ENCODE results near the gene LRP1. TPM values are rescaled to one million over a fixed set of nuclear protein-coding genes. Genes with fewer than 3 reads are reported as not detected.
A peak's percentile ranks its signal among the peaks of the same experiment; 100 is the strongest.
"Not testable (repeated sequence)": the region's sequence is repeated elsewhere in the genome, so short reads cannot be mapped to it uniquely, and the experiment has no call there.

LRP1 gene
- total RNA-seq, 1 donor from 2014 or later, result 370 TPM

- DNase-seq (ENCODE audit: low spot score) (peak; percentile 79), ATAC-seq (peak; percentile 54)
Measured at GRCh38 chr12:57110104-57111030, 17.9 kb upstream of the LRP1 start.

DNA sequence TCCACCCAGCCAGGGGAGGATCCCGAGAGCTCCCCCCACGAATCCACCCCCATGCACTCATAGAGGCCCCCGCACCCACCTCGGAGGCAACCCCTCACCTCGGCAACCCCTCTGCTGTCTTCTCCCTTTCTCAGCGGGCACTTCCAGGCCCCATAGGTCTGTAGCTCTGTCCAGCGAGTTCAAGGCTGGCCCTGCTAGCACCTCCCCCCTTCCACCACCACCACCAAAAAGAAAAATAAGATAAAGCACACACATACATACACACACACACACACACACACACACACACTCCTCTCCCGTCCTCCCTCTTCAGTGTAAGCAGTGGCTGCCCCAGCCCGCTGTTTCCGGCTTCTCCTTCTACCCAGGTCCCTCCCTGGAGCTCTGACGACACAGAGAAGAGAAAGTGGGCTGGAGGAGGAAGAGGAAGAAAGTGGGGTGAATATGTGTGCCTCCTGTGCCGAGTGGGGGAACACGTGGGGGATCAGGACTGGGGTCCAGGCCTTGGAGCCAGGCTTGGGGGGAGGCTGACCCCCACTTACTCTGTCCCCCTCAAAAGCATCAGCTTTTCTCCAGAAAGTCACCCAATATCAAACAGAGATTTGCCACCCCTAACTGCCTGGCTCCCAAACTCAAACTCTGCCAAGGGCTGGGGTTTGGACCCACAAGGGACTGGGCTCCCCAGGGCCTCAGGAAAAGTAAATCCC lies 17.1 kb upstream of the LRP1 start, which contains the start of gene STAT6:
TSS of gene STAT6 (minus strand) at position 332 of the 704 bp plus-strand sequence. CDS start 3,084 bp downstream, outside the sequence.
- ATAC-seq, result peak; percentile 59
- DNase-seq (ENCODE audit: low spot score), result peak; percentile 79

- no peak for DNase-seq (ENCODE audit: low spot score)
- no peak for ATAC-seq
Measured at GRCh38 chr12:57112492-57113294, 15.6 kb upstream of the LRP1 start.

GRCh38 chr12:57116580-57117281 lies 11.6 kb upstream of the LRP1 start:
- ATAC-seq (no peak), DNase-seq (ENCODE audit: low spot score) (no peak)

DNA sequence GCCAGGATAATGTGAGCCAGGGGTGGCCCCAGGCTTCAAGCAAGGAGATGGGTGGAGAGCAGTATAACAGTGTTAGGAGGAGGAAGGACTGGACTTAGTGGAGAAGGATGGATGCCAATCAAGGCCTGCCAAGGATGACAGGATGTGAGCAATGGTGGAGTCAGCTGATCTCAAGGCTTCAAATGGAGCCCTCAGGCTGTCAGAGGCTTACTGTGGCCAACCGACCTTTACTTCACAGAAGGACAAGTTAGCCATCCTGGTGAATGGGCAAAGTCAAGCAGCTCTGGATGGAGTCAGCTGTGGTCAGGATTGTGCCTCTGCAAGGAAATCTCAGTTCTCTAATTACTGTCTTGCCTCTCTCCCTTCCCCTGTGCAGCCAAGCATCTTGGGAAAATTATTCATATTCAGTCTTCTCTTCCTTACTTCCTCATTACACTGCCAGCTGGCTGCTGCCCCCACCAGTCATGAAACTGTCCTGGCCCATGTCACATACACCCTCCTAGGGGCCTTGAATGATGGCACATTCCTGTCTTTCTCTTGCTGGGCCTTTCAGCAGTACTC lies 9.5 kb upstream of the LRP1 start:
- DNase-seq (ENCODE audit: low spot score), result no peak
- ATAC-seq, result peak; percentile 46

DNA sequence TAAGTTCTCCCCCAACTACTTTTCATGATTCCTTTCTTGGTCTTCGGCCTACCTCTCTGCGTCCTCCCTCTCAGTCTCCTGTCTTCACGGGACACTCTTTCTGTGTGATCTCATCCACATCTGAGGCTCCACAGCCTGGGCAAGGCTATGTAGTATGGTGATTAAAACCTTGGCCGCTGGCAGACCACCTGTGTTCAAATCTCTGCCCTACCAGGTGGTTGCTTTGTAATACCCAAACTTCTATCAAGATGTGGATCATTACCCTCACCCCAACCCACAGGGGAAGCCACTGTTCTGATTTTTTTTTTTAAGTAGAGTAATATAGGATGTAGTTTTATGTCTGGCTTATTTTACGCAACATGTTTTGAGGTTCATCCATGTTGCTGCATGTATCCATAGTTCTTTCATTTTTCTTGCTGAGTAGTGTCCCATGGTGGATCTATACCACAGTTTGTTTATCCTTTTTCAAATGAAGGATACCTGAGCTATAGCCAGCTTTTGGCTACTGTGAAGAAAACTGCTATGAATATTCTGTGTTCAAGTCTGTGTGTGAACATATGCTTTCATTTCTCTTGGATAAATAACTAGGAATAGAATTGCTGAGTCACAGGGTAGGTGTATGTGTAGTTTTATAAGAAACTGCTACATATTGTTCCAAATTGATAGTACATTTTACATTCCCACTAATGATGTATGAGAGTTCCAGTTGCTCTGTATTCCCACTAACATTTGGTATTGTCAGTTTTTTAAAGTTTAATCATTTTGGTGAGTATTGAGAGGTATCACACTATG lies 8.8 kb upstream of the LRP1 start:
- ATAC-seq, result no peak

DNA sequence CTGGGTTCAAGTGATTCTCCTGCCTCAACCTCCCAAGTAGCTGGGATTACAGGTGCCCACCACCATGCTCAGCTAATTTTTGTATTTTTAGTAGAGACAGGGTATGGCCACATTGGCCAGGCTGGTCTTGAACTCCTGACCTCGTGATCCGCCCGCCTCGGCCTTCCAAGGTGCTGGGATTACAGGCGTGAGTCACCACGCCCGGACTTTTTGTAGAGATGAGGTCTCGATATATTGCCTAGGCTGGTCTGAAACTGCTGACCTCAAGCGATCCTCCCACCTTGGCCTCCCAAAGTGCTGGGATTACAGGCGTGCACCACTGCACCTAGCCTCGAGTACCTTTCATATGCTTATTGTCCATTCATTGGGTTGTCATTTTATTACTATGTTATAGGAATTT lies 7.6 kb upstream of the LRP1 start:
- not testable (repeated sequence) for DNase-seq (ENCODE audit: low spot score); ATAC-seq

More for the DNA sequence above, 8.8 kb upstream of the LRP1 start:
- no peak for DNase-seq (ENCODE audit: low spot score)

DNA sequence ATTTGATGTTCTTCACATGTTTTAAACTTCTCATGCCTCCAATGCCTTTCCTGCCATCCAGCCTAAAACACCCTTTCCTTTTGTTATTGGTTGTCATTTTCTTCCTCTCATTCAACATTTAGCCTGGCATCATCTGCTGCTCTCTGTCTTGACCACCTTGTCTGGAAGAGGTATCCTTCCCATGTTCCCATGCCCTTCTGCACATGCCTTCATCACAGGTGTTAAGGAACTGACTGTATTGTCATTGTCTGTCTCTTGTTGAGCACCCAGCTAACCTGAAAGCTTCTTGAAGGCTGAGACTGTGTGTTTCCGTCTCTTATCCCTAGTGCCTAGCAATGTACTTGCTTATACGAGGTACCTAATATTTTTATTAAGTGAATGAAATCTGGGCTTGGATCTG lies 4.5 kb upstream of the LRP1 start:
- ATAC-seq, result no peak
- DNase-seq (ENCODE audit: low spot score), result no peak

DNA sequence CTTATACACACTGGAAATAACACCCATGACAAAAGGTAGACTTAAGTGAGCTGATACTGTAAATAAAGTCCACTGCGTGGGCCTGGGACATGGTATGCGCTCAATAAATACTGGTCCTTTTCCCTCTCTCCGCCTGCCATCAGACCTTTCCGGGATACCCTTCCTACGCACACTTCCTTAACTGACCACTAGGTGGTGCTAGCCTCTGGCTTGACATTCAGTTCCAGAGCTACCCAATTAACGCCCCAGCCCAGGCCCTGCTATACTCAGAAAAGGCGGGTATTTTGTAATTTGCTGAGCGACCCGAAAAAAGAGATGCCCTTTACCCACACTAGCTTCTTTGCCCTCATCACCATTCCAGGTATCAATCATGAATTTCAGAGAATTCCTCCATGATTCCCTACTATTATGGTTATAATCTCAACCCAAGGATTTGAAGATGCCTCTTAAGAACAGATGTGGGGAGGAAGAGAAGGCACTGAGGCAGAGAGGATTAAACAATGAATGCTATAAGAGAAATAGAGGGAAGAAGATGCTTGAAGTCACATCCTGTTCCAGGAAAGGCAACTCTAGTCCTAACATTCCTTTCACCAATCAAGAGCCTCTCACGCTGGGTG lies 3.9 kb upstream of the LRP1 start:
- peak; percentile 51 for ATAC-seq
- peak; percentile 76 for DNase-seq (ENCODE audit: low spot score)

DNA sequence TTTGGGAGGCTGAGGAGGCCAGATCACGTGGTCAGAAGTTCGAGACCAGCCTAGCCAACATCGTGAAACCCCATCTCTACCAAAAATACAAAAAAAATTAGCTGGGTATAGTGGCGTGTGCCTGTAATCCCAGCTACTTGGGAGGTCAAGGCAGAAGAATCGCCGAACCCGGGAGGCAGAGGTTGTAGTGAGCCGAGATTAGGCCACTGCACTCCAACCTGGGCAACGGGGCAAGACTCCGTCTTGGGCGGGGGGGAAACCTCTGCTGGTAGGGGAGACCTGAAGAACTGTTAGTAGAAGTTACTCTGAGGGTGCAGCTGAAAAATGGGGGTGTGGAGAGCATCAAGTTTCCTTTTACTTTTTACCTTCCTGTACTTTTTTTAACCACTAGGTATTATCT lies 2.2 kb upstream of the LRP1 start:
- ATAC-seq, result no peak
- DNase-seq (ENCODE audit: low spot score), result no peak

DNA sequence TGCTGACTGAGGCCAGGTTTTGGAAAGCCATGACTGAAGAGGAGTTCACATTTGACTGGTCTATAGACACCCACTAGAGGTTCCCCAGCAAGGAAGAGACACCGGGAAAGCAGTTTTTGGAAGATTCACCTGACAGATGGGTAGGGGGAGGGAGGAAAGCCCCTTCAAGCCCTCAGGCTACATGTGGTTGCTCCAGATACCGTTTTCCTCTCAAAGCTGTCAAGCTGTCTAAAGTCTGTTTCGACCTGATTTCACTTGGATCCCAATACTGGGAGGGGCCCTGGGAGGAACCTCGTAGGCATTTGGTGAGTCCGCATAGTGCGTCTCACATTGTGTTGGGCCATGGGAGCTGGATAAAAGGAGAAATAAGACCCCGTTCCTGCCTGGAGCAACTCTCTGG lies 1.7 kb upstream of the LRP1 start:
- no peak for DNase-seq (ENCODE audit: low spot score)
- ATAC-seq, result no peak

DNA sequence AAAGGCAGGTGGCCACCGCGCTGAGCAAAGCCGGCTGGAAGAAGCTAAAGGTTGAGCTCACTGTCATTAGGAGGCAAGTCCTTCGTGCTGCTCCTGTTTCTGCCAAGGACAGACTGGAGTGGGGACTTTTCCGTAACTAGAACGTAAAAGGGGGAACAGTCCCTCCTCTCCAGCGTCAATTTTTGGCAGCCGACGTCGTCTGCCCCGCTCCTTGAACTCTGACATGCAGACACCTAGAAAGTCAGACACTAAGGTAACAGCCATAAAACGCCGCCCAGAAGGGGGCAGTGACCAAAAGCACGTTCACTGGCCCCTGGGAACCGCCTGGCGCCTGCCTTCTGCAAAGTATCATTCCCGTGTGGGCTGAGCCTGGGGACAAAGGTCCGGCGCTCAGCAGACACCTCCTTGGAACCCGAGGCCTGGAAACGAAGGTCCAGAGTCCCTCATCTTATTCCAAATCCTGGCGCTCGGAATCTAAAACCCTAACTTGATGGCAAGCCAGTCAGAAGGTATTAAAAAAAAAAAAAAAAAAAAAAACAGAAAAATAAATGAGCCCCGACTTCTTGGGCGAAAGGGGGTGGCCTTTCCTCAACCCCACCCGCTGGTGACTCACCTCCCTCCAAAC lies 1.1 kb upstream of the LRP1 start:
- peak; percentile 69 for ATAC-seq
- peak; percentile 93 for DNase-seq (ENCODE audit: low spot score)

DNA sequence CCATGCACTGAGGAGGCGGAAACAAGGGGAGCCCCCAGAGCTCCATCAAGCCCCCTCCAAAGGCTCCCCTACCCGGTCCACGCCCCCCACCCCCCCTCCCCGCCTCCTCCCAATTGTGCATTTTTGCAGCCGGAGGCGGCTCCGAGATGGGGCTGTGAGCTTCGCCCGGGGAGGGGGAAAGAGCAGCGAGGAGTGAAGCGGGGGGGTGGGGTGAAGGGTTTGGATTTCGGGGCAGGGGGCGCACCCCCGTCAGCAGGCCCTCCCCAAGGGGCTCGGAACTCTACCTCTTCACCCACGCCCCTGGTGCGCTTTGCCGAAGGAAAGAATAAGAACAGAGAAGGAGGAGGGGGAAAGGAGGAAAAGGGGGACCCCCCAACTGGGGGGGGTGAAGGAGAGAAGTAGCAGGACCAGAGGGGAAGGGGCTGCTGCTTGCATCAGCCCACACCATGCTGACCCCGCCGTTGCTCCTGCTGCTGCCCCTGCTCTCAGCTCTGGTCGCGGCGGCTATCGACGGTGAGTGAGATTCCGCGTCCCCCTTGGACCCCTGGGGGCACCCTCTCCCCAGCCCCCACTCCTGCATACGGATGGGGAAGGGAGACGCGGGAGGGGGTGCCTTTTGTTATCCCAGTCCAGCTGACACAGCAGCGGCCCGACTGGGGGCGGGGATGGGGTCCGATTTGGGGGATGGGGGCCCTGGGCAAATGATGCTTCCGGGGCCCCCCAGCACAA lies 400 bp downstream of the LRP1 start:
- DNase-seq (ENCODE audit: low spot score) (no peak), ATAC-seq (no peak)

- ATAC-seq (no peak), DNase-seq (ENCODE audit: low spot score) (no peak)
Measured at GRCh38 chr12:57129321-57129842, 1.1 kb downstream of the LRP1 start.

DNA sequence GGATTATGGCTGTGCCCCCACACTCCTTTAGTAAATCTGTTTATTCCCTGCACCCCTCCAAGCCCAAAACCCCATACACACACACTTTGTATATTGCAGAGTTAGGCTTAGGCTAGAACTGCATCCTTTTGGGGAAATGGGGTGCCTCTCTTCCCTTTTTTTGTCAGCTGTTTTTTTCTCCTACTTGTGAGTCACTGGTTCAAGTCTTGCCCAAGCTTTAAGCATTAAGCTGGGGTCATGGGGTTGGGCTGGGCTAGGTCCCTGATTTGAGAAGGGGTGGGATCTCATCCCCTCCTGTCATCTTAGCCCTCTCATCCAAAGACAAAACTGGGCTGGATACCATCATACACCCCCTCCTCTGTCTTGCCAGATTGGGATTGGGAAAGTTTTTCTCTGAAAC lies 1.6 kb downstream of the LRP1 start:
- ATAC-seq, result no peak
- DNase-seq (ENCODE audit: low spot score), result no peak

DNA sequence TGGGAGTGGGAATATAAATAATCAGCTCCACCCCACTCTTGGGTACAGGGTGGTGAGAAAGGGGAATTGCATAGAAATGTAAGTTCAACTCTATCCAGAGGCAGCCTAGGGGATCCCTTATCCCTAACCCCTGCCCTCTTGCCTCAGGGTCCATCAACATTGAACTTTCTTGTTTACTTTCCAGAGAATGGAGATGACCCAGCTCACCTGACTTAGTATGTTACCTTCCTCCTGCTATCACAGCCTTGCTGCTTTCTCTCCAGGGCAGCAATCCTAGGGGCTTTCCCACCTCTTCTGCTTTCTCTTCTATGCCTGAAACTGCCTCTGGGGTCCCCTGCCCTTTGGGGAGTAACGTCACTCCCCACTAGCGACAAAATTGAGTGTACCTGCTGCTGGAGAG lies 2.7 kb downstream of the LRP1 start:
- DNase-seq (ENCODE audit: low spot score), result peak; percentile 78

More for the DNA sequence above, 2.7 kb downstream of the LRP1 start:
- peak; percentile 40 for ATAC-seq

All from left lobe of liver (tissue), 2 donors.